K562 (cell line): ENCODE measurements around the gene ANKLE2. TPM values are rescaled to one million over a fixed set of nuclear protein-coding genes. Genes with fewer than 3 reads are reported as not detected.

Source experiments
- ATAC-seq: fragments of 200-7000 bp; cut with Tn5 transposase; 3 replicates; pipeline ENCODE4 v1.9.1; 2020; ENCODE audit warnings: moderate library complexity
- BruUV-seq: library from RNA; stranded (reverse); fragments of 400-500 nt; replicated peaks from 2 replicates; lab custom pipeline; 2021; lab: Mats Ljungman, UMichigan
- CTCF ChIA-PET: fragments of 300-600 bp; formaldehyde crosslinking; extraction: SDS; loops from one replicate; lab custom pipeline; 2021; ENCODE audit warnings: low intra/inter-chr PET ratio; lab: Yijun Ruan, JAX
- POLR2A ChIA-PET: fragments of 300-600, 350-650 bp; sonication (Branson Sonifier 250); formaldehyde crosslinking; extraction: SDS; loops from one replicate; lab custom pipeline; 2021; ENCODE audit warnings: antibody characterized with exemption, inconsistent platforms; lab: Yijun Ruan, JAX
- DNase-seq, 4 experiments: peaks; one replicate each; pipeline versions ENCODE4 v3.0.0 to v3.0.0-alpha.2; 2011 to 2018; ENCODE audit warnings: low spot score in 3 of 4, mixed read lengths in 3 of 4; ENCODE audit errors: extremely low read depth in 1 of 4
- FAIRE-seq: peaks from 2 replicates; lab custom pipeline; 2011; peaks lifted over from hg19 to GRCh38; lab: Jason Lieb, UNC
- H2AFZ ChIP-seq: 2 replicates; pipeline ENCODE4 v1.6.0; 2011; ENCODE audit warnings: low read depth, low read length, control low read depth, inconsistent platforms
- H3K27ac ChIP-seq: fragments of 200-600 bp; 3 replicates; pipeline ENCODE4 v1.8.0; 2011; ENCODE audit warnings: low read depth, mild to moderate bottlenecking, control low read depth, inconsistent platforms, low read length, moderate library complexity, mixed read lengths; ENCODE audit errors: extremely low read depth
- H3K27me3 ChIP-seq, 2 experiments: fragments of 300-600 bp in 1 of 2; 2 replicates in 1 of 2; 3 replicates in 1 of 2; pipeline versions ENCODE4 v1.6.0 to v1.8.0; 2011; ENCODE audit warnings: inconsistent platforms in 2 of 2, low read length in 2 of 2, mild to moderate bottlenecking in 1 of 2, mixed read lengths in 1 of 2, moderate library complexity in 1 of 2; ENCODE audit not compliant: control insufficient read depth in 2 of 2, insufficient read depth in 2 of 2
- H3K36me3 ChIP-seq: fragments of 300-600 bp; 3 replicates; pipeline ENCODE4 v1.8.0; 2011; ENCODE audit warnings: mild to moderate bottlenecking, low read length, inconsistent platforms; ENCODE audit not compliant: control insufficient read depth, insufficient read depth
- H3K4me1 ChIP-seq, 2 experiments: fragments of 200-600 bp in 1 of 2; replicated peaks in 1 of 2; 2 replicates in 1 of 2; 3 replicates in 1 of 2; pipeline versions ENCODE4 v1.5.1 to v1.8.0; 2011; ENCODE audit warnings: inconsistent platforms in 2 of 2, low read length in 2 of 2, mild to moderate bottlenecking in 1 of 2, mixed read lengths in 1 of 2, moderate library complexity in 1 of 2; ENCODE audit not compliant: control insufficient read depth in 2 of 2, insufficient read depth in 2 of 2
- H3K4me2 ChIP-seq: 2 replicates; pipeline ENCODE4 v1.6.1; 2011; ENCODE audit warnings: low read length, control low read depth, inconsistent platforms, mixed read lengths; ENCODE audit not compliant: insufficient read depth
- H3K4me3 ChIP-seq: fragments of 200-600 bp; sonication (generic), shearing (Covaris generic); 2 replicates; pipeline ENCODE4 v1.5.1; 2016; ENCODE audit warnings: control low read depth, inconsistent platforms
- H3K79me2 ChIP-seq: fragments of 200-600 bp; 3 replicates; pipeline ENCODE4 v1.8.0; 2011; ENCODE audit warnings: low read length, inconsistent platforms; ENCODE audit not compliant: control insufficient read depth, insufficient read depth
- H3K9ac ChIP-seq, 2 experiments: 2 replicates each; pipeline versions ENCODE4 v1.6.0 to v1.6.1; 2011; ENCODE audit warnings: low read depth in 2 of 2, low read length in 2 of 2, control low read depth in 1 of 2, inconsistent platforms in 1 of 2, mild to moderate bottlenecking in 1 of 2, mixed read lengths in 1 of 2; ENCODE audit not compliant: insufficient read depth in 1 of 2
- H3K9me1 ChIP-seq: one replicate; pipeline ENCODE4 v1.6.0; 2011; ENCODE audit warnings: inconsistent platforms, mild to moderate bottlenecking, low read length, moderate library complexity; ENCODE audit not compliant: control insufficient read depth, insufficient read depth
- H3K9me3 ChIP-seq: replicated peaks from 2 replicates; pipeline ENCODE4 v1.5.1; 2011; ENCODE audit warnings: low read depth, low read length, inconsistent platforms; ENCODE audit not compliant: control insufficient read depth, insufficient read depth
- H4K20me1 ChIP-seq: replicated peaks from 2 replicates; pipeline ENCODE4 v1.6.1; 2011; ENCODE audit warnings: low read length, inconsistent platforms, mixed read lengths; ENCODE audit not compliant: control insufficient read depth, insufficient read depth
- FOSL1 ChIP-seq: fragments of 200-800 bp; sonication (Bioruptor generic); conservative IDR thresholded peaks from 2 replicates; pipeline ENCODE4 v1.6.1; 2016; ENCODE audit warnings: missing genetic modification characterization, missing compliant biosample characterization
- MITF ChIP-seq: IDR thresholded peaks from 2 replicates; pipeline ENCODE4 v1.6.1; 2014; ENCODE audit warnings: antibody characterized with exemption
- POLR2G ChIP-seq: fragments of 200-400 bp; formaldehyde crosslinking; IDR thresholded peaks from 2 replicates; pipeline ENCODE4 v1.6.1; 2017; ENCODE audit warnings: low read depth, mild to moderate bottlenecking, antibody characterized with exemption, low read length, moderate library complexity
- RREB1 ChIP-seq: fragments of 250-450 bp; sonication (Bioruptor Pico); IDR thresholded peaks from 2 replicates; pipeline ENCODE4 v1.4.0; 2020
- WGBS: fragments of 100-300 bp; shearing (Covaris generic); methylation state at CpG from one replicate; pipeline ENCODE4 v1.1.6; 2016; ENCODE audit warnings: low coverage, mixed read lengths; ENCODE audit not compliant: insufficient coverage; ENCODE audit errors: missing lambda C conversion rate; 5-methylcytosine and 5-hydroxymethylcytosine counted together
- in situ Hi-C: fragments of 300-500 bp; cut with MboI; formaldehyde crosslinking; loops from 4 replicates; pipeline ENCODE4 v1.15.0; 2018; ENCODE audit warnings: inconsistent platforms, mixed read lengths
- intact Hi-C: fragments of 100-400 bp; cut with micrococcal nuclease; formaldehyde crosslinking; loops from 2 replicates; pipeline ENCODE4 v1.14.2; 2022
- polyA plus RNA-seq, 8 experiments: library from polyadenylated mRNA; depleted of rRNA in 4 of 8; stranded (reverse) in 5 of 8; unstranded in 3 of 8; fragments of >200 nt; fragmentation: Nextera tagmentation in 2 of 8; fragmentation: Illumina TruSeq in 1 of 8; extraction: Ambion mirVana in 2 of 8; extraction: Trizol in 1 of 8; gene quantifications; 2 replicates each; pipeline versions ENCODE4 v1.2.1 to v1.2.3, GENCODE V29; 2011 to 2014; ENCODE audit warnings: inconsistent platforms in 1 of 8, missing spikeins in 1 of 8
- total RNA-seq, 7 experiments: library from RNA; depleted of rRNA in 6 of 7; stranded (reverse); fragments of >200 nt in 6 of 7; fragmentation: Illumina TruSeq in 2 of 7; extraction: Trizol in 2 of 7; gene quantifications; 2 replicates each; pipeline versions ENCODE4 v1.2.1 to v1.2.3, GENCODE V29; 2011 to 2021; ENCODE audit warnings: low replicate concordance in 1 of 7

The ANKLE2 gene
- total and polyA plus RNA-seq, 9 of the 15 experiments (the other 6 are each of a cell fraction or from before 2014, with no cell fraction given), result 3.2 to 57.7 (median 45.6) TPM

GRCh38 chr12:132724506-132725241 lies 37.0 kb downstream of the ANKLE2 start (continued):
- TF ChIP-seq RREB1 (CRISPR knock-in tag) (no peak), POLR2G (peak; percentile 59)

GRCh38 chr12:132723764-132724140 lies 37.9 kb downstream of the ANKLE2 start:
- no peak overlapping the region for H3K4me2 ChIP-seq
- DNase-seq, result no peak
- no TSS peak for BruUV-seq
- no peaks in the 10 kb centered on the region for H3K9me3 ChIP-seq
- no peaks in the 10 kb centered on the region; the same call in 2 of the 3 replicates for H3K79me2 ChIP-seq
- 90% methylated on average over 2 of the region's 2 CpGs for WGBS
- intact Hi-C loops (no loop called here), in situ Hi-C loops (no loop called here)
- H3K27me3 ChIP-seq, result no peaks in the 10 kb centered on the region
- H4K20me1 ChIP-seq, result no peaks in the 10 kb centered on the region; the same call in 1 of the 2 replicates
- CTCF ChIA-PET, result interaction anchor here (0.6 kb wide), 1 partner anchor 309 kb away, joined by 3 read pairs; no protein-coding TSS in a partner anchor
- TF ChIP-seq MITF (no peak), FOSL1 (tag) (peak; percentile 51; the same call in 1 of the 2 replicates)
- peak overlapping the region; percentile 43; the same call in 2 of the 3 replicates for H3K27ac ChIP-seq
- H3K4me3 ChIP-seq, result no peak overlapping the region
- peaks cover 95% of the 10 kb centered on the region for H3K36me3 ChIP-seq
- H3K4me1 ChIP-seq, result peaks cover 0 to 18% of the 10 kb centered on the region in 2 experiments; a peak in 3 of 5 replicates
- POLR2A ChIA-PET, result interaction anchor here (0.6 to 1.2 kb wide), 4 partner anchors 9 to 113 kb away, joined by 3 to 6 read pairs (median 3); no protein-coding TSS in a partner anchor
- ATAC-seq, result no peak
- FAIRE-seq, result no peak
- H2AFZ ChIP-seq, result no peak overlapping the region
- H3K9me1 ChIP-seq, result peaks cover 5% of the 10 kb centered on the region
- no peak overlapping the region; a peak in 1 of 4 replicates for H3K9ac ChIP-seq
